K562 (cell line): ENCODE measurements around the gene C1orf198. TPM values are rescaled to one million over a fixed set of nuclear protein-coding genes. Genes with fewer than 3 reads are reported as not detected.

Experiments used
- CBFA2T3 ChIP-seq: fragments of 450-650 bp; IDR thresholded peaks from 2 replicates; pipeline ENCODE4 v1.6.1; 2017
- CBX3 ChIP-seq, 2 experiments: IDR thresholded peaks; 1 replicate in 1 of 2; 2 replicates in 1 of 2; pipeline ENCODE4 v1.6.1; 2012; ENCODE audit warnings: inconsistent platforms in 2 of 2, low read length in 2 of 2, borderline replicate concordance in 1 of 2, control low read depth in 1 of 2
- CEBPB ChIP-seq: fragments of 450-650 bp; IDR thresholded peaks from 2 replicates; pipeline ENCODE4 v1.6.1; 2016; ENCODE audit warnings: missing genetic modification characterization, missing compliant biosample characterization
- DACH1 ChIP-seq: fragments of 450-650 bp; IDR thresholded peaks from 2 replicates; pipeline ENCODE4 v1.6.1; 2018; ENCODE audit not compliant: partially characterized antibody
- FOSL1 ChIP-seq: fragments of 200-800 bp; sonication (Bioruptor generic); conservative IDR thresholded peaks from 2 replicates; pipeline ENCODE4 v1.6.1; 2016; ENCODE audit warnings: missing genetic modification characterization, missing compliant biosample characterization
- HOXB6 ChIP-seq: fragments of 250-450 bp; sonication (Bioruptor Pico); IDR thresholded peaks from 2 replicates; pipeline ENCODE4 v1.5.1; 2022; ENCODE audit warnings: mild to moderate bottlenecking, borderline replicate concordance
- KDM5B ChIP-seq: fragments of 200-600 bp; sonication (generic); IDR thresholded peaks from 2 replicates; pipeline ENCODE4 v1.6.1; 2012; ENCODE audit warnings: low read depth, mild to moderate bottlenecking, moderate library complexity, low read length, control low read depth, inconsistent platforms; ENCODE audit not compliant: insufficient replicate concordance
- PHF21A ChIP-seq: fragments of 450-650 bp; IDR thresholded peaks from 2 replicates; pipeline ENCODE4 v1.6.1; 2017; ENCODE audit warnings: low read depth, borderline replicate concordance
- PPARD ChIP-seq: fragments of 250-450 bp; sonication (Bioruptor Pico); IDR thresholded peaks from 2 replicates; pipeline ENCODE4 v1.8.0; 2022; ENCODE audit warnings: inconsistent platforms, mild to moderate bottlenecking, moderate library complexity
- PRMT5 ChIP-seq: sonication (generic); formaldehyde crosslinking; IDR thresholded peaks from 2 replicates; pipeline ENCODE4 v1.5.0; 2020; ENCODE audit warnings: missing genetic modification reagents
- PTTG1 ChIP-seq: fragments of 450-650 bp; IDR thresholded peaks from 2 replicates; pipeline ENCODE4 v1.6.1; 2016; ENCODE audit warnings: low read depth, mild to moderate bottlenecking, missing genetic modification characterization, missing compliant biosample characterization
- SIX5 ChIP-seq, 2 experiments: IDR thresholded peaks; 2 replicates each; pipeline ENCODE4 v1.6.1; 2011; ENCODE audit warnings: low read length in 2 of 2, borderline replicate concordance in 1 of 2, low read depth in 1 of 2, mild to moderate bottlenecking in 1 of 2, moderate library complexity in 1 of 2; ENCODE audit not compliant: insufficient read depth in 1 of 2
- SMAD3 ChIP-seq: fragments of 450-650 bp; formaldehyde crosslinking; conservative IDR thresholded peaks from 2 replicates; pipeline ENCODE4 v1.4.0; 2020; ENCODE audit warnings: mild to moderate bottlenecking
- TCF3 ChIP-seq: sonication (generic); formaldehyde crosslinking; IDR thresholded peaks from 2 replicates; pipeline ENCODE4 v1.4.0; 2020; ENCODE audit warnings: mild to moderate bottlenecking, missing genetic modification reagents
- TEAD4 ChIP-seq, 2 experiments: sonication (generic) in 1 of 2; formaldehyde crosslinking in 1 of 2; IDR thresholded peaks; 2 replicates each; pipeline versions ENCODE4 v1.6.1 to v1.8.0; 2012 to 2022; ENCODE audit warnings: borderline replicate concordance in 1 of 2, inconsistent platforms in 1 of 2, low read length in 1 of 2, mild to moderate bottlenecking in 1 of 2, missing genetic modification reagents in 1 of 2
- XRCC4 ChIP-seq: IDR thresholded peaks from one replicate; pipeline ENCODE4 v1.6.1; 2011; ENCODE audit not compliant: insufficient read depth, insufficient read length; ENCODE audit errors: extremely low read depth
- XRCC5 ChIP-seq: fragments of 200-400 bp; formaldehyde crosslinking; IDR thresholded peaks from 2 replicates; pipeline ENCODE4 v1.6.1; 2017; ENCODE audit warnings: low read depth, mild to moderate bottlenecking, low read length
- ZNF146 ChIP-seq: IDR thresholded peaks from one replicate; pipeline ENCODE4 v1.6.1; 2018; ENCODE audit warnings: missing compliant biosample characterization; ENCODE audit not compliant: unreplicated experiment
- ZNF584 ChIP-seq: fragments of 200-800 bp; sonication (Bioruptor generic); IDR thresholded peaks from 2 replicates; pipeline ENCODE4 v1.6.1; 2016; ENCODE audit warnings: low read depth, mild to moderate bottlenecking, missing genetic modification characterization, missing compliant biosample characterization
- ZNF707 ChIP-seq: fragments of 250-450 bp; sonication (Bioruptor Pico); conservative IDR thresholded peaks from 2 replicates; pipeline ENCODE4 v1.8.0; 2022; ENCODE audit warnings: inconsistent platforms, mild to moderate bottlenecking, moderate library complexity
- polyA plus RNA-seq, 8 experiments: library from polyadenylated mRNA; depleted of rRNA in 4 of 8; stranded (reverse) in 5 of 8; unstranded in 3 of 8; fragments of >200 nt; fragmentation: Nextera tagmentation in 2 of 8; fragmentation: Illumina TruSeq in 1 of 8; extraction: Ambion mirVana in 2 of 8; extraction: Trizol in 1 of 8; gene quantifications; 2 replicates each; pipeline versions ENCODE4 v1.2.1 to v1.2.3, GENCODE V29; 2011 to 2014; ENCODE audit warnings: inconsistent platforms in 1 of 8, missing spikeins in 1 of 8
- total RNA-seq, 7 experiments: library from RNA; depleted of rRNA in 6 of 7; stranded (reverse); fragments of >200 nt in 6 of 7; fragmentation: Illumina TruSeq in 2 of 7; extraction: Trizol in 2 of 7; gene quantifications; 2 replicates each; pipeline versions ENCODE4 v1.2.1 to v1.2.3, GENCODE V29; 2011 to 2021; ENCODE audit warnings: low replicate concordance in 1 of 7
- TF ChIP-seq, protein P1 (sequence below): sonication (generic); formaldehyde crosslinking; IDR thresholded peaks from 2 replicates; pipeline ENCODE4 v1.5.0; 2020; ENCODE audit warnings: missing genetic modification reagents
- TF ChIP-seq, protein P2 (sequence below): fragments of 250-450 bp; sonication (Bioruptor Pico); IDR thresholded peaks from 2 replicates; pipeline ENCODE4 v1.8.0; 2021; ENCODE audit warnings: borderline replicate concordance, mild to moderate bottlenecking, moderate library complexity; ENCODE audit not compliant: poor library complexity, severe bottlenecking
- TF ChIP-seq, protein P3 (sequence below), 2 experiments: IDR thresholded peaks; 2 replicates each; pipeline ENCODE4 v1.6.1; 2011; ENCODE audit warnings: borderline replicate concordance in 1 of 2, control low read depth in 1 of 2, low read depth in 1 of 2, low read length in 1 of 2, mild to moderate bottlenecking in 1 of 2, mixed read lengths in 1 of 2, moderate library complexity in 1 of 2; ENCODE audit not compliant: insufficient read depth in 1 of 2, insufficient read length in 1 of 2, poor library complexity in 1 of 2, severe bottlenecking in 1 of 2; ENCODE audit errors: extremely low read depth in 1 of 2

Gene C1orf198
- total and polyA plus RNA-seq, 9 of the 15 experiments (the other 6 are each of a cell fraction or from before 2014, with no cell fraction given), result 2.0 to 15.1 (median 10.4) TPM

DNA sequence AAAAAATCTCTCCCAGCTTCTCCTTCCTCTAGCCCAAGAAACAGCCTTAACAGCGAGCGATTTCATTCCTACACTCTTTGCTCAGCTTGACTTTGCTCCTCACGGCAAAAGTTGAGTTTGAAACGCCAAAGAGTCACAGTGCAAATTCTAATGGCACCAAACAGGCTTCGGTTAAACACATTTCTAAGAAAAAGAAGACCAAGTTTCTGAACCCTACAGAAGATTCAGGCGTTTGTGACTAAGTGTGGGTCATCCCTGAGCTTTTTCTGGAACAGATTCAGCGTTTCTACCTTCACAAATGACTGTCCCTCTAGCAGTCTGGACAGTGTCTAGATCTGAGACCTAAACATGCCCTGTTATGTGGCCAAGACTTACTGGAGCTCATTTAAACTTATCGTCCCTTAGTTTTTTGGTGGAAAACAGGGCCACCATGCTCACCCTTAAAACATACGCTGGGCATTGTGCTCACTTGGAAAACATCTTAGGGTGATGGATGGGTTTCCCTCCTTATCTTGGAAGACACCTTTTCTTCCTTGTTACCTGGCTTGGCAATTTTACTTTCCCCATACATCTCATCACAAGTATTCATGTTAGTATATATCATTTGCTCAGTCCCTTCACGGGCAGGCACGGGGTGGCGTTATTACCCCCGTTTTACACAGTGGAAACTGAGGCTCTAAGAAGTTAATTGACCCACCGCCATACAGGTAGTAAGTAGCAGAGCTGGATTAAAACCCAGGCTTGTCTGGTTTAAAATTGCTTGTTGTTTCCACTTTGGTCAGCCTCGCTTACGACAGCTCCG is 1.0 kb downstream of the C1orf198 start (continued):
- TF ChIP-seq, protein P1, sequence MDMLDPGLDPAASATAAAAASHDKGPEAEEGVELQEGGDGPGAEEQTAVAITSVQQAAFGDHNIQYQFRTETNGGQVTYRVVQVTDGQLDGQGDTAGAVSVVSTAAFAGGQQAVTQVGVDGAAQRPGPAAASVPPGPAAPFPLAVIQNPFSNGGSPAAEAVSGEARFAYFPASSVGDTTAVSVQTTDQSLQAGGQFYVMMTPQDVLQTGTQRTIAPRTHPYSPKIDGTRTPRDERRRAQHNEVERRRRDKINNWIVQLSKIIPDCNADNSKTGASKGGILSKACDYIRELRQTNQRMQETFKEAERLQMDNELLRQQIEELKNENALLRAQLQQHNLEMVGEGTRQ (CRISPR knock-in tag), result no peak
- TF ChIP-seq ZNF707 (CRISPR knock-in tag) (no peak), PRMT5 (CRISPR knock-in tag) (no peak), TCF3 (CRISPR knock-in tag) (peak; percentile 39; the same call in 1 of the 2 replicates), ZNF584 (no peak), CEBPB (no peak), SMAD3 (CRISPR knock-in tag) (no peak), FOSL1 (0 out of 2 replicates have a peak, but pooled peaks have one; percentile 33), CBX3 (IDR thresholded peaks at IDR 0.05; ENCODE audit: borderline replicate concordance in 1 of 2, low read length in 2 of 2) (no peak), HOXB6 (CRISPR knock-in tag) (no peak), PHF21A (no peak), PTTG1 (no peak), KDM5B (no peak), TEAD4 (IDR thresholded peaks at IDR 0.05; ENCODE audit: low read length) (0 out of 2 replicates have a peak, but pooled peaks have one; percentile 9), TEAD4 (CRISPR knock-in tag; IDR thresholded peaks at IDR 0.05; ENCODE audit: borderline replicate concordance) (no peak), XRCC4 (no peak), PPARD (CRISPR knock-in tag) (no peak), DACH1 (no peak), CBFA2T3 (peak; percentile 30; the same call in 1 of the 2 replicates), XRCC5 (no peak), SIX5 (IDR thresholded peaks at IDR 0.05; ENCODE audit: borderline replicate concordance in 1 of 2, insufficient read depth in 1 of 2, low read depth in 1 of 2, low read length in 2 of 2) (no peak), ZNF146 (CRISPR knock-in tag) (no peak)
- TF ChIP-seq, protein P2, sequence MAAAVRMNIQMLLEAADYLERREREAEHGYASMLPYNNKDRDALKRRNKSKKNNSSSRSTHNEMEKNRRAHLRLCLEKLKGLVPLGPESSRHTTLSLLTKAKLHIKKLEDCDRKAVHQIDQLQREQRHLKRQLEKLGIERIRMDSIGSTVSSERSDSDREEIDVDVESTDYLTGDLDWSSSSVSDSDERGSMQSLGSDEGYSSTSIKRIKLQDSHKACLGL (CRISPR knock-in tag), result no peak
- TF ChIP-seq, protein P3, sequence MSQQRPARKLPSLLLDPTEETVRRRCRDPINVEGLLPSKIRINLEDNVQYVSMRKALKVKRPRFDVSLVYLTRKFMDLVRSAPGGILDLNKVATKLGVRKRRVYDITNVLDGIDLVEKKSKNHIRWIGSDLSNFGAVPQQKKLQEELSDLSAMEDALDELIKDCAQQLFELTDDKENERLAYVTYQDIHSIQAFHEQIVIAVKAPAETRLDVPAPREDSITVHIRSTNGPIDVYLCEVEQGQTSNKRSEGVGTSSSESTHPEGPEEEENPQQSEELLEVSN (IDR thresholded peaks at IDR 0.05; ENCODE audit: borderline replicate concordance in 1 of 2, extremely low read depth in 1 of 2, insufficient read depth in 1 of 2, insufficient read length in 1 of 2, low read depth in 1 of 2, low read length in 1 of 2, poor library complexity in 1 of 2, severe bottlenecking in 1 of 2), result no peak
